ENCODE measurements around the gene GPR157. TPM values are rescaled to one million over a fixed set of nuclear protein-coding genes. Genes with fewer than 3 reads are reported as not detected.

GPR157 gene
- total RNA-seq, 4 donors from 2014 or later, result 3.5 to 13.4 (median 4.0) TPM

- TF ChIP-seq CTCF (IDR thresholded peaks at IDR 0.05; ENCODE audit: low read depth), result no peak
These were observed 67.5 kb downstream of the GPR157 start for GRCh38 chr1:9061252-9061960.

- TF ChIP-seq CTCF (IDR thresholded peaks at IDR 0.05; ENCODE audit: low read depth), result no peak
These were observed 68.8 kb downstream of the GPR157 start for GRCh38 chr1:9059891-9060744.

- no peak for TF ChIP-seq CTCF (IDR thresholded peaks at IDR 0.05; ENCODE audit: low read depth)
These were observed 70.4 kb downstream of the GPR157 start for GRCh38 chr1:9058465-9058864.

GRCh38 chr1:9057851-9058250 is 71.1 kb downstream of the GPR157 start:
- TF ChIP-seq CTCF (IDR thresholded peaks at IDR 0.05; ENCODE audit: low read depth), result no peak

- TF ChIP-seq CTCF (IDR thresholded peaks at IDR 0.05; ENCODE audit: low read depth), result no peak
These were observed 76.4 kb downstream of the GPR157 start for GRCh38 chr1:9052272-9053049.

GRCh38 chr1:9051379-9051778 is 77.5 kb downstream of the GPR157 start:
- no peak for TF ChIP-seq CTCF (IDR thresholded peaks at IDR 0.05; ENCODE audit: low read depth)

- no peak for TF ChIP-seq CTCF (IDR thresholded peaks at IDR 0.05; ENCODE audit: low read depth)
These were observed 78.1 kb downstream of the GPR157 start for GRCh38 chr1:9050803-9051202.
